GM18520 (cell line): ENCODE measurements around the gene UBAP2.
A peak's percentile ranks its signal among the peaks of the same experiment; 100 is the strongest.
"Not testable (repeated sequence)": the region's sequence is repeated elsewhere in the genome, so short reads cannot be mapped to it uniquely, and the experiment has no call there.

Source experiments
- ATAC-seq: cut with Tn5 transposase; IDR thresholded peaks from one replicate; pipeline ENCODE4 v1.9.1; 2021; ENCODE audit not compliant: unreplicated experiment

The UBAP2 gene

DNA sequence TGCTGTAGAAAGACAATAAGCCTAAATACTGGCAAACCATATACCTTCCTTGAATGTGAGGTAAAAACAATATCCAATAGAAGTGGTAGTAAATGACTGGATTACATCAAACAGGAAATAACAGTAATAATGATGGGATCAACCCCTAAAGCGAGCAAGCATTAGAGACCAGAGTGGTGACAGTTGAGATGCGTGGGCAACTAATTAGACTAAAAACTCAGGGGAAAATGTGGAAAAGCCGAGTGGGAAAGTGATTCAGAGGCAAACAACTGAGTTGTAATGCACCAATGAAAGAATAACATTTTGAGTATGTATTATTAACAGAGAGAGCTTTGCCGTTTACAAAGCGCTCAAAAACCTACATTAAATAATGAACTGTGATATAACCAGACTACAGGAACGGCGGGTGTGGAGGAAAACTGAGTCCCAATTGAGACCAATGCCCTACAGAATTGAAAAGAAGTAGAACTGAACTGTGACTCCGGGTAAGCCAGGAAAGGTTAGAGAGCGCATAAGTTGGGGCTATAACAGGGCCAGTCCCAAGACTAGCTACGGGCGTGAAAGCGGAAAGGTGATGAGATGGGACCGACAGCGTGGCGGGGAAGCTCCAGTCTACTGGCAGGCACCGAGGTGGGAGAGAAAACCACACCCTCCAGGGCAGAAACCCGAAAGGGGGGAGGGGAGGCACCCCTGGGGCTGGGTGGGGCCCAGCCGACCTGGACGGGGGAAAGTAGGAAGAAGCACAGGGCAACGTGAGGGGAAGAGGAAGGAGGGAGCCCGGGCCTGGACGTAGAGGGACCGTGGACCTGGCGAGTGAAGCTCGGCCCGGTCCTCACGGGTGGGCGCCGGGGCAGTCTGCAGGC is 592 bp downstream of the UBAP2 start:
- peak; percentile 20 for ATAC-seq

- no peak for ATAC-seq
Observed at GRCh38 chr9:34046784-34047379, 1.8 kb downstream of the UBAP2 start.

GRCh38 chr9:34045903-34046302 is 2.8 kb downstream of the UBAP2 start:
- ATAC-seq: no peak

DNA sequence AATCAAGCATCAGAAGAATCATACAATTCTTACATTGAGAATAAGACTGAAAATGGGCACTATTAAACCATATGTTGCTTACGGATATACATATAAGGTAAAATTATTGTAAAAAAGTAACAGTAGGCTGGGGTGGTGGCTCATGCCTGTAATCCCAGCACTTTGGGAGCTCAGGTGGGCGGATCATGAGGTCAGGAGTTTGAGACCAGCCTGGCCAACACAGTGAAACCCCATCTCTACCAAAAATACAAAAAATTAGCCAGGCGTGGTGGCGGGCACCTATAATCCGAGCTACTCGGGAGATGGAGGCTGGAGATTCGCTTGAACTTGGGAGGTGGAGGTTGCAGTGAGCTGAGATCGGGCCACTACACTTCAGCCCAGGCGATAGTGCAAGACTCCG is 6.6 kb downstream of the UBAP2 start:
- ATAC-seq: not testable (repeated sequence)

- ATAC-seq: not testable (repeated sequence)
Observed at GRCh38 chr9:34038851-34039250, 9.8 kb downstream of the UBAP2 start.

DNA sequence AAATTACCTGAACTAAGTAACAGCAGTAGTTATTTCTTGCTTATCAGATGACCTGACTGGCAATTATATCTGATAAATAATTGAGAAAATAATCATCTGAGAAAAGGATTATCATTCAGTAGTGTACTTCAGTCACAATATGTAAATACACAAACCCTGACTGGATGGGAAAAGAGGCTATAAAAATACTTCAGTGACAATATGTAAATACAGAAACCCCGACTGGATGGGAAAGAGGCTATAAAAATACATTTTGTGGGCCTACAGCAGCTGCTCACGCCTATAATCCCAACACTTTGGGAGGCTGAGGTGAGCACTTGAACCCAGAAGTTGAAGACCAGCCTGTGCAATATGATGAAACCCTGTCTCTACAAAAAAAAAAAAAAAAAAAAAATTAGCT is 11.1 kb downstream of the UBAP2 start:
- no peak for ATAC-seq

- no peak for ATAC-seq
Observed at GRCh38 chr9:34036625-34037024, 12.1 kb downstream of the UBAP2 start.

DNA sequence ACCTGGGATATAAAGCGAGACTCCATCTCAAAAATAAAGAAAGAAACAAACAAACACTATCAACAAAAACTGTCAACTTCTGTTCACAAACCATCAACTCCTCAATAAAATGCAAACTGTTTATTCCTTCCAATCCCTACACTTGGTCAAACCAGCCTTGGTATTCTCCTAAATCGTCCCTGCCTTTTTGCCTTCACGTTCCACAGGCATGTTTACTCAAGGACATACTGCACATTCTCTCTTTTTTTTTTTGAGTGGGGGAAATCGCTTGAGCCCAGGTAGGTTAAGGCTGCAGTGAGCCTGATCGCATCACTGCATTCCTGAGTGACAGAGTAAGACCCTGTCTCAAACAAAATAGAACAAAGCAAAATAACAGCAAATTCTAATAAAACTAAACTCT is 13.0 kb downstream of the UBAP2 start:
- no peak for ATAC-seq

DNA sequence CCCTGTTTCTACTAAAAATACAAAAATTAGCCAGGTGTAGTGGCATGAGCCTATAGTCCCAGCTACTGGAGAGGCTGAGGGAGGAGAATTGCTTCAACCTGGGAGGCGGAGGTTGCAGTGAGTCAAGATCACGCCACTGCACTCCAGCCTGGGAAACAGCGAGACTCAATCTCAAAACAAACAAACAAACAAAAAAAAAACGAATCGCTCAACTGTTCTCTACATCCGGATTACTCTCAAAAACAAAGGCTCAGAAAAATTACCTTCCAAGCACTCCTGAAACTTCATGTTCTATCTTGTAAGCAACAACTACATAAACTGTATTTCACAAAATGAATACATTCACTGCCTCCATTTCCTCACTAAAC is 14.0 kb downstream of the UBAP2 start:
- ATAC-seq: no peak

- no peak for ATAC-seq
Observed at GRCh38 chr9:34032631-34033030, 16.1 kb downstream of the UBAP2 start.

DNA sequence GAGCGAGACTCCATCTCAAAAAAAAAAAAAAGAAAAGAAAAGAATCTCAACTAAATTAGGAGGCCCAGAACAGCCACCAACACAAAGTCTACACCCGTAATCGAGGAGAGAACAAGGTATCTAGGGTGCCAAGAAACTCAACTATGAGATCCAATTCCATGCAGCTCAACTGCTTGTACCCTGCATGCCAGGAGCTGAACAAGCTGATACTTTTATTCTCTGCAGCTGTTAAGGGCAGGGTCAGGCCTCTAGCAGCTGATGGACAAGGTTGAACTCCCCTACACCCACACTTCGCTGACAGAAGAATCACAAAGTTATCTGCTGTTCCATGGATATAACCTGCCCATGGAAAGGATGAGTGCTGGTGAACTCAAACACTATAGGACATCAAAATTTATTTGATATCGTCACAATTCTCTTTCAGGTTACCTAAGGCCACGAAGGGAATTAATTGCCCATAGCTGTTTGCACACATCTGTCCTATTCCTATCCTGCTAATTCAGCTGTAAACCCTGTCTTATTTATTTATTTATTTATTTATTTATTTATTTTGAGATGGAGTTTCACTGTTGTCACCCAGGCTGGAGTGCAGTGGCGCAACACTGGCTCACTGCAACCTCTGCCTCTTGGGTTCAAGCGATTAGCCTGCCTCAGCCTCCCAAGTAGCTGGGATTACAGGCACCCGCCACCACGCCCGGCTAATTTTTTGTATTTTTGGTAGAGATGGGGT is 20.7 kb downstream of the UBAP2 start:
- no peak for ATAC-seq

DNA sequence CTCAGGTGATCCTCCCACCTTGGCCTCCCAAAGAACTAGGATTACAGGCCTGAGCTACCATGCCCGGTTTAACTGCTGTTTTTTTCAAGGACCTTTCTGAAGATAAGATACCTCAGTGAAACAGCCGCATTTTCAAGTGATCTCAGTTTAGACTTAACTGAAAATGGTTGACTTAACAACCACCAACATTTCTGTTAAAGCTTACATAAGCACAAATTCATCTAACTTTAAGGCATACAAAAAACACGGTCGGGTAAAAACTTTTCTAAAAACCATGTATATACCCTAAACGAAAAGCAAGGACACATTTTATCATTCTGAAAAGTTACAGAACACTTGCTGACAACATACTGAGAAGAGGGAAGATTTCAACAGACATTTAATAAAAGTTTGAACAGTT is 22.9 kb downstream of the UBAP2 start:
- no peak for ATAC-seq

GRCh38 chr9:34025062-34025461 is 23.6 kb downstream of the UBAP2 start:
- no peak for ATAC-seq

DNA sequence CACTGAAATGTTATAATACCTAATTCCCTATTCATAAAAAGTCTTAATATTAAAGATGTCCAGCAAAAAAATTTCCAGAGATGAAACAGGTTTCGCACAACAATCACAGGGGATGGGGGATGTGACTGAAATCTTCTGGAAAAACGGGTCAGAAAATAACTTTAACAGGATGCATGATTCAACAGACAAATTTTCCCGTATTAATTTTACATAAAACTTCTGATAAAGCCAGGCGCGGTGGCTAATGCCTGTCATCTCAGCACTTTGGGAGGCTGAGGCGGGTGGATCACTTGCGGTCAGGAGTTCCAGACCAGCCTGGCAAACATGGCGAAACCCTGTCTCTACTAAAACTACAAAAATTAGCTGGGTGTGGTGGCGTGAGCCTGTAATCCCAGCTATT is 24.2 kb downstream of the UBAP2 start:
- not testable (repeated sequence) for ATAC-seq

DNA sequence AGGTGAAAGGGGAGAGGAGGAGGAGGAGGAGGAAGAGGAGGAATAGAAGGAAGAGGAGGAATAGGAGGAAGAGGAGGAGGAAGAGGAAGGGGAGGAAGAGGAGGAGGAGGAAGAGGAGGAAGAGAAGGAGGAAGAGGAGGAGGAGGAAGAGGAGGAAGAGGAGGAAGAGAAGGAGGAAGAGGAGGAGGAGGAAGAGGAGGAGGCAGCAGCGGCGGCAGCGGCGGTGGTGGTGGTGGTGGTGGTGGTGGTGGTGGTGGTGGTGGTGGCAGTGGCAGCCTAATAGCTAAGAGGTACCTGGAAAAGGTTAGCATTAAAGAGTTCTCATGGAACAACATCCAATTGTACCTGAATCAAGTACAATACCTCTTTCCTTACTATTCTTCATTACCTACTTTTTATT is 32.5 kb downstream of the UBAP2 start:
- no peak for ATAC-seq

GRCh38 chr9:34010979-34011378 is 37.7 kb downstream of the UBAP2 start:
- ATAC-seq: no peak

GRCh38 chr9:34001951-34002350 is 46.7 kb downstream of the UBAP2 start:
- ATAC-seq: no peak

DNA sequence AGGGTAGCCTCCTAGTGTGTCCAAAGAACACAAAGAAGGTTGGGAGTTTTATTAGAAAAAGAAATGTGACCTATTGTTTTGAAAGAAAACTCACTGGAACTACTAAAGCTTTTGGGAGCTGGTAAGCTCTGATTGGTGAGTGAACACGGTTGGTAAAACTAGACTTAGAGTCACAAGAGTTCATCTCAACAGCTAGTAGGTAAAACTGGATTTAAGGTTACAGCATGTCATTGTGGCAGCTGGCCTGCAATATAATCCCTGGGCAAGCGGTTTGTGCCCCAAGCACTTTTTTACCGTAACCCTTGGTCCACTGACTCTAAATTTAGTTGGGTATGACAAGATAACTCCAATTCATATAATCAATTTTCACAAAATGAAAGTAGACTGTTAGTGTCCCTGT is 47.4 kb downstream of the UBAP2 start:
- ATAC-seq: no peak

DNA sequence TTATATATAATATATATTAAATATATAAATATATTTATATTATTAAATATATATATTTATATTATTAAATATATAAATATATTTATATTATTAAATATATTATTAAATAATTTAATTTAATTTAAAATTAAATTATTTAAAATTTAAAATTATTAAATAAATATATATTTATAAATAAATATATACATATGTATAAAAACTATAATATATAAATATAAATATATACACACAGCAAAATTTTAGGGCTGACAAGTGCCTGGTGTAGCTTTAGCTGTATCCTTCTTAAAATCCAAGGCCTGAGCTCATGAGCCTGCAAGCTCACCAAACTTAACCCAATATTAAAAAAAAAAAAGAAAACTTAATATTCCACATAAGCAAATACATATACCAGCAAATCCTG is 53.2 kb downstream of the UBAP2 start:
- no peak for ATAC-seq

GRCh38 chr9:33993104-33993503 is 55.6 kb downstream of the UBAP2 start:
- ATAC-seq: no peak

DNA sequence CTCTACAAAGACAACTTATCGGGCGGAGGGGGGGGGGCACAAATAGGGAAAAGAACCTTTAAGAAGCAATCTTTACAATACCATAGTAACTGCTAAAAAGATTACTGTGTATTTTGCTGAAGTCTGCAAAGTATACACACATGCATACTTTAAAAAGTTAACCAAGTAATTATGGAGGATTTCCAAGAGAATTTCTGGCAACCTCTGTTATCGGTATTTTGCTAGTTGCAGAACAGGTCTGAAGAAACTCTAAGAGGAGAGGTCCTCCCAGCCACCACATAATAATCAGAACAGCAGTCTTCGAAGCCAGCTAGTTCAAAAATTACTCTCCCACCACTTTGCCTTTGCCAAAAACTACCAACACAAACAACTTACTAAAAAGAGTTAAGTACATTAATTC is 56.1 kb downstream of the UBAP2 start:
- no peak for ATAC-seq
